Memory B cell (primary cell): ENCODE data around the gene VAPA.
A peak's percentile ranks its signal among the peaks of the same experiment; 100 is the strongest.

Source experiments
- ATAC-seq: fragments of 150-1000 bp; cut with Tn5 transposase; 2 replicates; pipeline ENCODE4 v1.10.0; 2021; ENCODE audit warnings: low read depth, mild to moderate bottlenecking, moderate library complexity
- DNase-seq, 2 donors: peaks; one replicate each; pipeline ENCODE4 v3.0.0; 2022; ENCODE audit warnings: low spot score in 2 of 2
- H3K27ac Mint-ChIP-seq: one replicate; pipeline ENCODE4 v1.8.0; 2022; ENCODE audit warnings: mild to moderate bottlenecking, moderate library complexity, mixed read lengths
- H3K27me3 Mint-ChIP-seq: one replicate; pipeline ENCODE4 v1.8.0; 2022; ENCODE audit warnings: mixed read lengths
- H3K36me3 Mint-ChIP-seq: one replicate; pipeline ENCODE4 v1.8.0; 2022; ENCODE audit warnings: mild to moderate bottlenecking, mixed read lengths
- H3K4me1 Mint-ChIP-seq: one replicate; pipeline ENCODE4 v1.8.0; 2022; ENCODE audit warnings: mixed read lengths
- H3K4me3 Mint-ChIP-seq: one replicate; pipeline ENCODE4 v1.8.0; 2022; ENCODE audit warnings: mild to moderate bottlenecking, moderate library complexity, mixed read lengths
- H3K9me3 Mint-ChIP-seq: one replicate; pipeline ENCODE4 v1.8.0; 2022; ENCODE audit warnings: mixed read lengths

The VAPA gene

GRCh38 chr18:9950289-9951016, 36.6 kb downstream of the VAPA start:
- Mint-ChIP-seq H3K27me3 (no peaks in the 10 kb centered on the region), H3K9me3 (no peaks in the 10 kb centered on the region), H3K4me1 (peaks cover 3% of the 10 kb centered on the region), H3K36me3 (peaks cover 30% of the 10 kb centered on the region), H3K27ac (no peak overlapping the region), H3K4me3 (no peak overlapping the region)
- DNase-seq = no peak
- ATAC-seq = no peak

- no peaks in the 10 kb centered on the region for H3K9me3 Mint-ChIP-seq
- H3K36me3 Mint-ChIP-seq = peaks cover 30% of the 10 kb centered on the region
- no peaks in the 10 kb centered on the region for H3K27me3 Mint-ChIP-seq
- no peak overlapping the region for H3K4me3 Mint-ChIP-seq
- H3K4me1 Mint-ChIP-seq = peaks cover 3% of the 10 kb centered on the region
- no peak for DNase-seq
- no peak overlapping the region for H3K27ac Mint-ChIP-seq
- peak; percentile 53 for ATAC-seq
Observed at GRCh38 chr18:9951022-9951859, 37.4 kb downstream of the VAPA start.

- H3K4me3 Mint-ChIP-seq = no peak overlapping the region
- H3K36me3 Mint-ChIP-seq = peaks cover 27% of the 10 kb centered on the region
- peak overlapping the region; percentile 74 for H3K27ac Mint-ChIP-seq
- no peaks in the 10 kb centered on the region for H3K27me3 Mint-ChIP-seq
- H3K4me1 Mint-ChIP-seq = peaks cover 3% of the 10 kb centered on the region
- no peak for DNase-seq
- ATAC-seq = no peak
- no peaks in the 10 kb centered on the region for H3K9me3 Mint-ChIP-seq
Observed at GRCh38 chr18:9952633-9953416, 39.0 kb downstream of the VAPA start.

GRCh38 chr18:9958861-9959399, 45.1 kb downstream of the VAPA start:
- H3K4me1 Mint-ChIP-seq = peaks cover 14% of the 10 kb centered on the region
- no peaks in the 10 kb centered on the region for H3K9me3 Mint-ChIP-seq
- no peak overlapping the region for H3K4me3 Mint-ChIP-seq
- H3K27me3 Mint-ChIP-seq = no peaks in the 10 kb centered on the region
- no peak for ATAC-seq
- no peak overlapping the region for H3K27ac Mint-ChIP-seq
- peaks cover 3% of the 10 kb centered on the region for H3K36me3 Mint-ChIP-seq
- no peak for DNase-seq

- H3K4me1 Mint-ChIP-seq = peaks cover 14% of the 10 kb centered on the region
- H3K27ac Mint-ChIP-seq = no peak overlapping the region
- H3K36me3 Mint-ChIP-seq = no peaks in the 10 kb centered on the region
- ATAC-seq (no peak), DNase-seq (no peak)
- no peak overlapping the region for H3K4me3 Mint-ChIP-seq
- no peaks in the 10 kb centered on the region for H3K27me3 Mint-ChIP-seq
- H3K9me3 Mint-ChIP-seq = no peaks in the 10 kb centered on the region
Observed at GRCh38 chr18:9959564-9959963, 45.7 kb downstream of the VAPA start.

GRCh38 chr18:9960258-9960904, 46.6 kb downstream of the VAPA start:
- Mint-ChIP-seq H3K4me1 (peaks cover 14% of the 10 kb centered on the region), H3K4me3 (no peak overlapping the region), H3K27ac (no peak overlapping the region), H3K36me3 (no peaks in the 10 kb centered on the region), H3K9me3 (no peaks in the 10 kb centered on the region), H3K27me3 (no peaks in the 10 kb centered on the region)
- ATAC-seq (peak; percentile 62), DNase-seq (no peak)

- Mint-ChIP-seq H3K27me3 (peaks cover 2% of the 10 kb centered on the region), H3K9me3 (no peaks in the 10 kb centered on the region), H3K36me3 (no peaks in the 10 kb centered on the region), H3K4me3 (no peak overlapping the region), H3K4me1 (peaks cover 18% of the 10 kb centered on the region), H3K27ac (no peak overlapping the region)
- no peak for DNase-seq
- ATAC-seq = peak; percentile 24
Observed at GRCh38 chr18:9961041-9961440, 47.2 kb downstream of the VAPA start.

- peaks cover 19% of the 10 kb centered on the region for H3K4me1 Mint-ChIP-seq
- H3K36me3 Mint-ChIP-seq = no peaks in the 10 kb centered on the region
- H3K9me3 Mint-ChIP-seq = no peaks in the 10 kb centered on the region
- no peak for ATAC-seq
- H3K27me3 Mint-ChIP-seq = peaks cover 23% of the 10 kb centered on the region
- H3K4me3 Mint-ChIP-seq = no peak overlapping the region
- no peak overlapping the region for H3K27ac Mint-ChIP-seq
- no peak for DNase-seq
Observed at GRCh38 chr18:9965711-9966624, 52.2 kb downstream of the VAPA start.

- Mint-ChIP-seq H3K4me1 (peaks cover 16% of the 10 kb centered on the region), H3K36me3 (no peaks in the 10 kb centered on the region), H3K27ac (no peak overlapping the region), H3K4me3 (no peak overlapping the region), H3K9me3 (no peaks in the 10 kb centered on the region), H3K27me3 (peaks cover 25% of the 10 kb centered on the region)
- ATAC-seq = no peak
- DNase-seq = no peak
Observed at GRCh38 chr18:9968081-9968848, 54.4 kb downstream of the VAPA start.

- Mint-ChIP-seq H3K4me1 (peaks cover 16% of the 10 kb centered on the region), H3K4me3 (no peak overlapping the region)
- no peak for ATAC-seq
Observed at GRCh38 chr18:9969247-9969646, 55.4 kb downstream of the VAPA start.

GRCh38 chr18:9971313-9971920, 57.6 kb downstream of the VAPA start:
- Mint-ChIP-seq H3K4me1 (peaks cover 7% of the 10 kb centered on the region), H3K9me3 (peaks cover 3% of the 10 kb centered on the region), H3K36me3 (no peaks in the 10 kb centered on the region), H3K27me3 (peaks cover 23% of the 10 kb centered on the region), H3K27ac (no peak overlapping the region), H3K4me3 (no peak overlapping the region)
- peak; percentile 78 for ATAC-seq
- DNase-seq = peak; percentile 73 to 81

More at GRCh38 chr18:9969247-9969646, 55.4 kb downstream of the VAPA start:
- H3K36me3 Mint-ChIP-seq = no peaks in the 10 kb centered on the region
- DNase-seq = no peak
- no peak overlapping the region for H3K27ac Mint-ChIP-seq
- peaks cover 25% of the 10 kb centered on the region for H3K27me3 Mint-ChIP-seq
- H3K9me3 Mint-ChIP-seq = no peaks in the 10 kb centered on the region

GRCh38 chr18:9973470-9973869, 59.7 kb downstream of the VAPA start:
- H3K27ac Mint-ChIP-seq = no peak overlapping the region
- H3K4me1 Mint-ChIP-seq = no peaks in the 10 kb centered on the region
- no peaks in the 10 kb centered on the region for H3K36me3 Mint-ChIP-seq
- no peak overlapping the region for H3K4me3 Mint-ChIP-seq
- peaks cover 15% of the 10 kb centered on the region for H3K27me3 Mint-ChIP-seq
- no peak for DNase-seq
- peaks cover 3% of the 10 kb centered on the region for H3K9me3 Mint-ChIP-seq
- ATAC-seq = no peak
